Naive B cell (primary cell): ENCODE data around the gene AP2M1. TPM values are rescaled to one million over a fixed set of nuclear protein-coding genes. Genes with fewer than 3 reads are reported as not detected.

Experiments
- ATAC-seq, 2 donors: fragments of 150-1000 bp; cut with Tn5 transposase; 2 replicates each; pipeline ENCODE4 v1.10.0; 2021; ENCODE audit warnings: low read depth in 2 of 2, mild to moderate bottlenecking in 2 of 2, moderate library complexity in 2 of 2
- DNase-seq: peaks from one replicate; pipeline ENCODE4 v3.0.0; 2022
- H3K27ac Mint-ChIP-seq, 6 donors: one replicate each; pipeline ENCODE4 v1.8.0; 2020 to 2022; ENCODE audit warnings: mild to moderate bottlenecking in 6 of 6, mixed read lengths in 6 of 6, moderate library complexity in 5 of 6, inconsistent platforms in 2 of 6
- H3K27me3 Mint-ChIP-seq, 3 donors: one replicate each; pipeline ENCODE4 v1.8.0; 2021 to 2022; ENCODE audit warnings: mixed read lengths in 3 of 3, mild to moderate bottlenecking in 1 of 3
- H3K36me3 Mint-ChIP-seq, 2 donors: one replicate each; pipeline ENCODE4 v1.8.0; 2020 to 2022; ENCODE audit warnings: mixed read lengths in 2 of 2, inconsistent platforms in 1 of 2, mild to moderate bottlenecking in 1 of 2
- H3K4me1 Mint-ChIP-seq, 3 donors: one replicate each; pipeline ENCODE4 v1.8.0; 2020 to 2022; ENCODE audit warnings: mixed read lengths in 3 of 3, inconsistent platforms in 1 of 3, mild to moderate bottlenecking in 1 of 3, moderate library complexity in 1 of 3
- H3K4me3 Mint-ChIP-seq, 8 donors: one replicate each; pipeline ENCODE4 v1.8.0; 2020 to 2022; ENCODE audit warnings: mild to moderate bottlenecking in 8 of 8, mixed read lengths in 8 of 8, moderate library complexity in 8 of 8, inconsistent platforms in 2 of 8
- H3K9me3 Mint-ChIP-seq, 7 donors: one replicate each; pipeline ENCODE4 v1.8.0; 2020 to 2022; ENCODE audit warnings: mixed read lengths in 7 of 7, mild to moderate bottlenecking in 5 of 7, inconsistent platforms in 2 of 7, moderate library complexity in 1 of 7
- polyA plus RNA-seq, 6 donors: library from polyadenylated mRNA; unstranded; fragments of 300-500 nt; fragmentation: Illumina TruSeq; gene quantifications; one replicate each; pipeline ENCODE4 v1.2.3, GENCODE V29; 2021; ENCODE audit warnings: low read depth in 6 of 6

AP2M1 gene
- polyA plus RNA-seq, 6 donors from 2014 or later = 214 to 318 (median 245) TPM

GRCh38 chr3:184189421-184189820 lies 14.8 kb downstream of the AP2M1 start:
- Mint-ChIP-seq H3K27me3 (no peaks in the 10 kb centered on the region), H3K4me3 (peak overlapping the region in 1 of 8 donors; percentile 24), H3K4me1 (peaks cover 35 to 50% (median 43%) of the 10 kb centered on the region in 3 donors), H3K27ac (no peak overlapping the region), H3K9me3 (no peaks in the 10 kb centered on the region), H3K36me3 (peaks cover 5 to 22% of the 10 kb centered on the region in 2 donors)
- ATAC-seq (no peak), DNase-seq (no peak)

- Mint-ChIP-seq H3K36me3 (peaks cover 7 to 30% of the 10 kb centered on the region in 2 donors), H3K27ac (no peak overlapping the region), H3K9me3 (no peaks in the 10 kb centered on the region), H3K4me1 (peaks cover 13 to 21% (median 17%) of the 10 kb centered on the region in 3 donors), H3K4me3 (no peak overlapping the region), H3K27me3 (no peaks in the 10 kb centered on the region)
- DNase-seq = no peak
- no peak for ATAC-seq
Observed at GRCh38 chr3:184192889-184193288, 18.2 kb downstream of the AP2M1 start.

GRCh38 chr3:184193991-184194539 lies 19.4 kb downstream of the AP2M1 start:
- Mint-ChIP-seq H3K4me1 (peaks cover 6 to 9% (median 8%) of the 10 kb centered on the region in 3 donors), H3K9me3 (no peaks in the 10 kb centered on the region), H3K36me3 (peaks cover 7 to 30% of the 10 kb centered on the region in 2 donors), H3K4me3 (peak overlapping the region in 1 of 8 donors; percentile 41), H3K27me3 (no peaks in the 10 kb centered on the region), H3K27ac (peak overlapping the region in 1 of 6 donors; percentile 84)
- no peak for DNase-seq
- no peak for ATAC-seq

GRCh38 chr3:184196536-184196935 lies 21.9 kb downstream of the AP2M1 start:
- Mint-ChIP-seq H3K27ac (peak overlapping the region in 1 of 6 donors; percentile 91), H3K27me3 (no peaks in the 10 kb centered on the region), H3K9me3 (no peaks in the 10 kb centered on the region), H3K4me1 (peaks cover 0 to 4% (median 0%) of the 10 kb centered on the region in 3 donors), H3K36me3 (peaks cover 7 to 30% of the 10 kb centered on the region in 2 donors), H3K4me3 (no peak overlapping the region)
- ATAC-seq (no peak), DNase-seq (no peak)

GRCh38 chr3:184198509-184198908 lies 23.9 kb downstream of the AP2M1 start:
- DNase-seq = no peak
- Mint-ChIP-seq H3K4me3 (no peak overlapping the region), H3K27ac (no peak overlapping the region), H3K4me1 (peaks cover 0 to 4% (median 0%) of the 10 kb centered on the region in 3 donors), H3K9me3 (no peaks in the 10 kb centered on the region), H3K27me3 (peaks cover 0 to 6% (median 0%) of the 10 kb centered on the region in 3 donors), H3K36me3 (peaks cover 7 to 14% of the 10 kb centered on the region in 2 donors)
- no peak for ATAC-seq

GRCh38 chr3:184200825-184201224 lies 26.2 kb downstream of the AP2M1 start:
- peaks cover 0 to 2% of the 10 kb centered on the region in 2 donors for H3K36me3 Mint-ChIP-seq
- H3K9me3 Mint-ChIP-seq = no peaks in the 10 kb centered on the region
- H3K4me1 Mint-ChIP-seq = peaks cover 0 to under 1% (median 0%) of the 10 kb centered on the region in 3 donors
- peaks cover 5 to 14% (median 7%) of the 10 kb centered on the region in 3 donors for H3K27me3 Mint-ChIP-seq
- ATAC-seq (no peak), DNase-seq (no peak)
- H3K4me3 Mint-ChIP-seq = no peak overlapping the region
- H3K27ac Mint-ChIP-seq = no peak overlapping the region

GRCh38 chr3:184203526-184203925 lies 28.9 kb downstream of the AP2M1 start:
- Mint-ChIP-seq H3K4me3 (no peak overlapping the region), H3K4me1 (no peaks in the 10 kb centered on the region), H3K36me3 (no peaks in the 10 kb centered on the region), H3K27ac (no peak overlapping the region), H3K27me3 (peaks cover 18 to 29% (median 21%) of the 10 kb centered on the region in 3 donors), H3K9me3 (no peaks in the 10 kb centered on the region)
- ATAC-seq = no peak
- DNase-seq = no peak

- H3K27me3 Mint-ChIP-seq = peaks cover 22 to 32% (median 23%) of the 10 kb centered on the region in 3 donors
- no peak for DNase-seq
- H3K4me1 Mint-ChIP-seq = no peaks in the 10 kb centered on the region
- ATAC-seq = no peak
- no peaks in the 10 kb centered on the region for H3K9me3 Mint-ChIP-seq
- no peaks in the 10 kb centered on the region for H3K36me3 Mint-ChIP-seq
- H3K4me3 Mint-ChIP-seq = no peak overlapping the region
- no peak overlapping the region for H3K27ac Mint-ChIP-seq
Observed at GRCh38 chr3:184209146-184209923, 34.7 kb downstream of the AP2M1 start.

- H3K4me1 Mint-ChIP-seq = no peaks in the 10 kb centered on the region
- no peaks in the 10 kb centered on the region for H3K36me3 Mint-ChIP-seq
- no peaks in the 10 kb centered on the region for H3K9me3 Mint-ChIP-seq
- no peak overlapping the region for H3K4me3 Mint-ChIP-seq
- DNase-seq = no peak
- no peak overlapping the region for H3K27ac Mint-ChIP-seq
- no peak for ATAC-seq
- H3K27me3 Mint-ChIP-seq = peaks cover 19 to 27% (median 26%) of the 10 kb centered on the region in 3 donors
Observed at GRCh38 chr3:184211297-184211696, 36.6 kb downstream of the AP2M1 start.

- DNase-seq = no peak
- no peak overlapping the region for H3K4me3 Mint-ChIP-seq
- H3K27me3 Mint-ChIP-seq = peaks cover 14 to 22% (median 22%) of the 10 kb centered on the region in 3 donors
- no peaks in the 10 kb centered on the region for H3K36me3 Mint-ChIP-seq
- H3K4me1 Mint-ChIP-seq = no peaks in the 10 kb centered on the region
- ATAC-seq = no peak
- H3K9me3 Mint-ChIP-seq = no peaks in the 10 kb centered on the region
- no peak overlapping the region for H3K27ac Mint-ChIP-seq
Observed at GRCh38 chr3:184211718-184212117, 37.1 kb downstream of the AP2M1 start.

- H3K27me3 Mint-ChIP-seq = peaks cover 23 to 25% (median 23%) of the 10 kb centered on the region in 3 donors
- H3K9me3 Mint-ChIP-seq = no peaks in the 10 kb centered on the region
- H3K4me3 Mint-ChIP-seq = no peak overlapping the region
- DNase-seq (no peak), ATAC-seq (no peak)
- H3K27ac Mint-ChIP-seq = no peak overlapping the region
- H3K36me3 Mint-ChIP-seq = no peaks in the 10 kb centered on the region
- no peaks in the 10 kb centered on the region for H3K4me1 Mint-ChIP-seq
Observed at GRCh38 chr3:184218814-184219213, 44.2 kb downstream of the AP2M1 start.

- H3K4me3 Mint-ChIP-seq = no peak overlapping the region
- peaks cover 0 to 3% (median 0%) of the 10 kb centered on the region in 3 donors for H3K4me1 Mint-ChIP-seq
- peaks cover 29 to 47% (median 39%) of the 10 kb centered on the region in 3 donors for H3K27me3 Mint-ChIP-seq
- no peaks in the 10 kb centered on the region for H3K36me3 Mint-ChIP-seq
- no peaks in the 10 kb centered on the region for H3K9me3 Mint-ChIP-seq
- DNase-seq (no peak), ATAC-seq (no peak)
- H3K27ac Mint-ChIP-seq = no peak overlapping the region
Observed at GRCh38 chr3:184222521-184222920, 47.9 kb downstream of the AP2M1 start.

GRCh38 chr3:184223946-184224345 lies 49.3 kb downstream of the AP2M1 start:
- H3K4me3 Mint-ChIP-seq = no peak overlapping the region
- DNase-seq = no peak
- H3K4me1 Mint-ChIP-seq = peaks cover 6 to 10% (median 10%) of the 10 kb centered on the region in 3 donors
- H3K36me3 Mint-ChIP-seq = no peaks in the 10 kb centered on the region
- H3K9me3 Mint-ChIP-seq = no peaks in the 10 kb centered on the region
- no peak for ATAC-seq
- peak overlapping the region in 1 of 6 donors; percentile 78 for H3K27ac Mint-ChIP-seq
- peaks cover 34 to 56% (median 48%) of the 10 kb centered on the region in 3 donors for H3K27me3 Mint-ChIP-seq

- H3K27ac Mint-ChIP-seq = peak overlapping the region in 1 of 6 donors; percentile 52
- no peaks in the 10 kb centered on the region for H3K9me3 Mint-ChIP-seq
- ATAC-seq (peak; percentile 21 to 27), DNase-seq (peak; percentile 59)
- peaks cover 0 to 9% of the 10 kb centered on the region in 2 donors for H3K36me3 Mint-ChIP-seq
- peaks cover 14 to 19% (median 18%) of the 10 kb centered on the region in 3 donors for H3K4me1 Mint-ChIP-seq
- H3K4me3 Mint-ChIP-seq = peak overlapping the region in 3 of 8 donors; percentile 6 to 61 (median 25)
- peaks cover 48 to 76% (median 65%) of the 10 kb centered on the region in 3 donors for H3K27me3 Mint-ChIP-seq
Observed at GRCh38 chr3:184227481-184227935, 52.9 kb downstream of the AP2M1 start.
